Liver (tissue), 9 donors: ENCODE results near the gene MED4. TPM values are rescaled to one million over a fixed set of nuclear protein-coding genes. Genes with fewer than 3 reads are reported as not detected.

Experiments used
- DNase-seq: peaks from one replicate; pipeline ENCODE4 v3.0.0-alpha.2; 2017; ENCODE audit warnings: low spot score
- H3K27ac ChIP-seq, 2 donors: one replicate each; pipeline ENCODE4 v1.7.0; 2013; ENCODE audit warnings: inconsistent platforms in 2 of 2, low read length in 2 of 2, control low read depth in 1 of 2, low read depth in 1 of 2, mild to moderate bottlenecking in 1 of 2
- H3K27me3 ChIP-seq, 4 donors: one replicate each; pipeline versions ENCODE4 v1.6.1 to v1.7.0; 2013; ENCODE audit warnings: low read length in 3 of 4, inconsistent platforms in 1 of 4, mild to moderate bottlenecking in 1 of 4, moderate library complexity in 1 of 4; ENCODE audit not compliant: control insufficient read depth in 4 of 4, insufficient read depth in 4 of 4
- H3K36me3 ChIP-seq, 4 donors: one replicate each; pipeline versions ENCODE4 v1.6.1 to v1.7.0; 2013; ENCODE audit warnings: low read length in 3 of 4, mild to moderate bottlenecking in 3 of 4, low read depth in 1 of 4, moderate library complexity in 1 of 4; ENCODE audit not compliant: control insufficient read depth in 4 of 4, insufficient read depth in 3 of 4
- H3K4me1 ChIP-seq, 4 donors: one replicate each; pipeline versions ENCODE4 v1.6.1 to v1.7.0; 2013; ENCODE audit warnings: low read length in 3 of 4, mild to moderate bottlenecking in 3 of 4, moderate library complexity in 1 of 4; ENCODE audit not compliant: control insufficient read depth in 4 of 4, insufficient read depth in 4 of 4
- H3K4me3 ChIP-seq, 3 donors: one replicate each; pipeline versions ENCODE4 v1.6.1 to v1.7.0; 2013; ENCODE audit warnings: low read length in 3 of 3, control low read depth in 1 of 3, low read depth in 1 of 3, mild to moderate bottlenecking in 1 of 3
- H3K9ac ChIP-seq, 2 donors: one replicate each; pipeline ENCODE4 v1.7.0; 2013; ENCODE audit warnings: low read length in 2 of 2, mild to moderate bottlenecking in 2 of 2, moderate library complexity in 2 of 2, control low read depth in 1 of 2, low read depth in 1 of 2
- H3K9me3 ChIP-seq, 4 donors: one replicate each; pipeline versions ENCODE4 v1.6.1 to v1.7.0; 2013; ENCODE audit warnings: low read length in 3 of 4; ENCODE audit not compliant: control insufficient read depth in 4 of 4
- ATF3 ChIP-seq: IDR thresholded peaks from 2 replicates; pipeline ENCODE4 v1.6.1; 2016; ENCODE audit warnings: antibody characterized with exemption
- CTCF ChIP-seq: fragments of 150-350 bp; IDR thresholded peaks from 2 replicates; pipeline ENCODE4 v1.5.1; 2017; ENCODE audit warnings: improper control_type of control experiment, low read depth, low read length; ENCODE audit not compliant: missing input control
- EGR1 ChIP-seq, 2 donors: IDR thresholded peaks; 2 replicates each; pipeline ENCODE4 v1.6.1; 2016 to 2018; ENCODE audit warnings: antibody characterized with exemption in 2 of 2, low read depth in 2 of 2
- FOXA1 ChIP-seq: IDR thresholded peaks from 2 replicates; pipeline ENCODE4 v1.6.1; 2016; ENCODE audit warnings: antibody characterized with exemption
- FOXA2 ChIP-seq: IDR thresholded peaks from 2 replicates; pipeline ENCODE4 v1.6.1; 2016; ENCODE audit warnings: antibody characterized with exemption
- GABPA ChIP-seq, 2 donors: IDR thresholded peaks in 1 of 2; conservative IDR thresholded peaks in 1 of 2; 2 replicates each; pipeline ENCODE4 v1.6.1; 2016; ENCODE audit warnings: antibody characterized with exemption in 2 of 2, mild to moderate bottlenecking in 1 of 2, moderate library complexity in 1 of 2
- HNF4A ChIP-seq, 2 donors: conservative IDR thresholded peaks; 2 replicates each; pipeline ENCODE4 v1.6.1; 2016; ENCODE audit warnings: antibody characterized with exemption in 2 of 2, mild to moderate bottlenecking in 2 of 2
- HNF4G ChIP-seq: IDR thresholded peaks from 2 replicates; pipeline ENCODE4 v1.6.1; 2016; ENCODE audit warnings: antibody characterized with exemption
- MAX ChIP-seq: IDR thresholded peaks from 2 replicates; pipeline ENCODE4 v1.6.1; 2016; ENCODE audit warnings: antibody characterized with exemption
- NR2F2 ChIP-seq: IDR thresholded peaks from 2 replicates; pipeline ENCODE4 v1.6.1; 2016; ENCODE audit warnings: antibody characterized with exemption
- RAD21 ChIP-seq, 2 donors: IDR thresholded peaks; 2 replicates each; pipeline ENCODE4 v1.6.1; 2016; ENCODE audit warnings: antibody characterized with exemption in 2 of 2, mild to moderate bottlenecking in 2 of 2
- RXRA ChIP-seq, 2 donors: IDR thresholded peaks; 2 replicates each; pipeline ENCODE4 v1.6.1; 2017 to 2018; ENCODE audit warnings: antibody characterized with exemption in 2 of 2, mild to moderate bottlenecking in 1 of 2
- SP1 ChIP-seq: IDR thresholded peaks from 2 replicates; pipeline ENCODE4 v1.6.1; 2018; ENCODE audit warnings: antibody characterized with exemption, mild to moderate bottlenecking
- TAF1 ChIP-seq: conservative IDR thresholded peaks from 2 replicates; pipeline ENCODE4 v1.6.1; 2016; ENCODE audit warnings: antibody characterized with exemption, mild to moderate bottlenecking
- YY1 ChIP-seq: IDR thresholded peaks from 2 replicates; pipeline ENCODE4 v1.6.1; 2016; ENCODE audit warnings: antibody characterized with exemption, mild to moderate bottlenecking
- ZBTB33 ChIP-seq: IDR thresholded peaks from 2 replicates; pipeline ENCODE4 v1.6.1; 2016; ENCODE audit warnings: antibody characterized with exemption
- WGBS: extraction: QIAGEN DNeasy Blood & Tissue Kit; methylation state at CpG from one replicate; pipeline ENCODE4 v1.1.7; 2013; 5-methylcytosine and 5-hydroxymethylcytosine counted together
- polyA plus RNA-seq, 2 donors: library from polyadenylated mRNA; stranded (reverse) in 1 of 2; unstranded in 1 of 2; fragments of 200-250 nt in 1 of 2; fragments of >200 nt in 1 of 2; fragmentation: Nextera tagmentation in 1 of 2; extraction: Ambion mirVana in 1 of 2; gene quantifications; one replicate each; pipeline versions ENCODE4 v1.2.1 to v1.2.3, GENCODE V29; 2013 to 2015
- total RNA-seq, 2 donors: library from RNA; depleted of rRNA; stranded (reverse); fragments of >200 nt; gene quantifications; one replicate each; pipeline ENCODE4 v1.2.3, GENCODE V29; 2014
- donor health status: healthy.
- donor health status: healthy.
- donor health status: healthy.
- donor health status: healthy.
- donor health status: healthy.

Gene MED4
- total and polyA plus RNA-seq, 4 donors: 18.2 to 32.4 (median 22.6) TPM

- Histone ChIP-seq H3K27me3 (no peaks in the 10 kb centered on the region), H3K4me1 (no peaks in the 10 kb centered on the region), H3K4me3 (no peak overlapping the region), H3K9ac (no peak overlapping the region), H3K36me3 (peaks cover 6 to 28% (median 17%) of the 10 kb centered on the region in 4 donors), H3K27ac (no peak overlapping the region), H3K9me3 (no peaks in the 10 kb centered on the region)
- WGBS: 95% methylated on average over 5 of the region's 5 CpGs
- no peak for TF ChIP-seq TAF1
- no peak for TF ChIP-seq ATF3
- no peak for TF ChIP-seq ZBTB33
- DNase-seq: no peak
Measured at GRCh38 chr13:48055712-48056111, 39.2 kb downstream of the MED4 start.

- H3K4me3 ChIP-seq: no peak overlapping the region
- whole genome bisulfite sequencing: 97% methylated on average over 6 of the region's 6 CpGs
Measured at GRCh38 chr13:48054601-48055000, 40.3 kb downstream of the MED4 start.

More at GRCh38 chr13:48054601-48055000, 40.3 kb downstream of the MED4 start:
- Histone ChIP-seq H3K4me1 (no peaks in the 10 kb centered on the region), H3K36me3 (peaks cover 7 to 29% (median 20%) of the 10 kb centered on the region in 4 donors), H3K9ac (no peak overlapping the region), H3K9me3 (no peaks in the 10 kb centered on the region), H3K27me3 (no peaks in the 10 kb centered on the region), H3K27ac (no peak overlapping the region)
- TF ChIP-seq FOXA2 (no peak), ZBTB33 (no peak), NR2F2 (no peak), FOXA1 (no peak), ATF3 (no peak), SP1 (no peak), EGR1 (IDR thresholded peaks at IDR 0.05; ENCODE audit: low read depth in 2 of 2) (no peak), RXRA (IDR thresholded peaks at IDR 0.05) (no peak), MAX (no peak), HNF4G (no peak), HNF4A (conservative IDR thresholded peaks at IDR 0.05) (no peak), TAF1 (no peak), RAD21 (IDR thresholded peaks at IDR 0.05) (no peak), YY1 (no peak), CTCF (no peak), GABPA (IDR thresholded peaks at IDR 0.05 in 1 of 2, conservative IDR thresholded peaks at IDR 0.05 in 1 of 2) (no peak)
- DNase-seq: no peak
